GM12878 (cell line): Measurements from ENCODE around the gene YBX1.
A peak's percentile ranks its signal among the peaks of the same experiment; 100 is the strongest.

Source experiments
- CTCF ChIP-seq, 3 experiments: IDR thresholded peaks in 2 of 3; conservative IDR thresholded peaks in 1 of 3; 2 replicates each; pipeline ENCODE4 v1.5.1; 2011; ENCODE audit warnings: low read depth in 3 of 3, low read length in 3 of 3, mild to moderate bottlenecking in 3 of 3, control low read depth in 2 of 3, moderate library complexity in 2 of 3, inconsistent platforms in 1 of 3, mixed read lengths in 1 of 3; ENCODE audit not compliant: control insufficient read depth in 2 of 3, insufficient read depth in 1 of 3; ENCODE audit errors: extremely low read depth in 1 of 3
- EZH2 ChIP-seq: IDR thresholded peaks from 2 replicates; pipeline ENCODE4 v1.6.1; 2012; ENCODE audit warnings: low read depth, mild to moderate bottlenecking, control low read depth, inconsistent platforms, low read length, borderline replicate concordance; ENCODE audit not compliant: control insufficient read depth
- HDAC6 ChIP-seq: fragments of 200-600 bp; sonication (generic); IDR thresholded peaks from one replicate; pipeline ENCODE4 v1.8.0; 2017; ENCODE audit warnings: antibody characterized with exemption; ENCODE audit not compliant: unreplicated experiment
- MAX ChIP-seq: IDR thresholded peaks from 2 replicates; pipeline ENCODE4 v1.6.1; 2012; ENCODE audit warnings: low read depth, low read length, improper control_type of control experiment
- POLR2A ChIP-seq: IDR thresholded peaks from 2 replicates; pipeline ENCODE4 v1.6.1; 2011; ENCODE audit warnings: low read depth, mild to moderate bottlenecking, low read length
- RAD51 ChIP-seq: fragments of 450-650 bp; IDR thresholded peaks from 2 replicates; pipeline ENCODE4 v1.6.1; 2016; ENCODE audit warnings: moderate library complexity, mild to moderate bottlenecking, inconsistent platforms
- ZNF24 ChIP-seq: fragments of 450-650 bp; IDR thresholded peaks from 2 replicates; pipeline ENCODE4 v1.6.1; 2017; ENCODE audit warnings: antibody characterized with exemption, mild to moderate bottlenecking
- ZNF687 ChIP-seq: fragments of 450-650 bp; IDR thresholded peaks from 2 replicates; pipeline ENCODE4 v1.6.1; 2017; ENCODE audit warnings: mild to moderate bottlenecking, moderate library complexity

- TF ChIP-seq HDAC6 (no peak), ZNF24 (no peak), EZH2 (no peak), ZNF687 (no peak), POLR2A (no peak), MAX (no peak), RAD51 (no peak), CTCF (IDR thresholded peaks at IDR 0.05 in 2 of 3, conservative IDR thresholded peaks at IDR 0.05 in 1 of 3; ENCODE audit: control insufficient read depth in 2 of 3, extremely low read depth in 1 of 3, insufficient read depth in 1 of 3, low read depth in 3 of 3, low read length in 3 of 3) (peak in 2 of 3 experiments; percentile 7 to 40; a peak in 1 of 6 replicates)
Measured at GRCh38 chr1:42736152-42736551, 53.9 kb downstream of the YBX1 start.
